ENCODE data around the gene SCMH1.

The SCMH1 gene

GRCh38 chr1:41073971-41074370, 168.1 kb downstream of the SCMH1 start:
- TF ChIP-seq GATA2 (IDR thresholded peaks at IDR 0.05; ENCODE audit: low read depth, low read length) = no peak
- TF ChIP-seq GATA3 (IDR thresholded peaks at IDR 0.05; ENCODE audit: low read depth, low read length) = no peak

- no peak for TF ChIP-seq GATA2 (IDR thresholded peaks at IDR 0.05; ENCODE audit: low read depth, low read length)
- TF ChIP-seq GATA3 (IDR thresholded peaks at IDR 0.05; ENCODE audit: low read depth, low read length) = no peak
Observed at GRCh38 chr1:41072051-41072450, 170.1 kb downstream of the SCMH1 start.

GRCh38 chr1:41056907-41057306, 185.2 kb downstream of the SCMH1 start:
- TF ChIP-seq GATA3 (IDR thresholded peaks at IDR 0.05; ENCODE audit: low read depth, low read length) = no peak
- no peak for TF ChIP-seq GATA2 (IDR thresholded peaks at IDR 0.05; ENCODE audit: low read depth, low read length)

DNA sequence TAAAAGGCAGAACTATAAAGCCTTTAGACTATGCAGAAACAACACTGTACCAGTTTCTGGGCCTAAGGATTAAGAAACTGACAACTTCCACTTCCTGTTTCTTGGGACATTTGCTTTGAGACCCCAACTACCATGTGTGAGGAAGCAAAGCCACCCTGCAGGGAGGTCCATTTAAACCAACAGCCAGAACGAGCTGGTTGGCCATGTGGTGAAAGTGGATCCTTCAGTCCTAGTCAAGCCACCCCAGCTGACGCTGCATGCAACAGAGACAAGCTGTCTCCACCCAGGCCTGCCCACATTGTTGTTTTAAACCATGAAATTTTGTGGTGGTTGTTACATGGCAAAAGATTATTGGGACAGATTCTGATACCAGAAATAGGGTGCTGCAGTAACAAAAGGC, 188.8 kb downstream of the SCMH1 start:
- TF ChIP-seq GATA2 (IDR thresholded peaks at IDR 0.05; ENCODE audit: low read depth, low read length) (no peak), GATA3 (IDR thresholded peaks at IDR 0.05; ENCODE audit: low read depth, low read length) (no peak)

DNA sequence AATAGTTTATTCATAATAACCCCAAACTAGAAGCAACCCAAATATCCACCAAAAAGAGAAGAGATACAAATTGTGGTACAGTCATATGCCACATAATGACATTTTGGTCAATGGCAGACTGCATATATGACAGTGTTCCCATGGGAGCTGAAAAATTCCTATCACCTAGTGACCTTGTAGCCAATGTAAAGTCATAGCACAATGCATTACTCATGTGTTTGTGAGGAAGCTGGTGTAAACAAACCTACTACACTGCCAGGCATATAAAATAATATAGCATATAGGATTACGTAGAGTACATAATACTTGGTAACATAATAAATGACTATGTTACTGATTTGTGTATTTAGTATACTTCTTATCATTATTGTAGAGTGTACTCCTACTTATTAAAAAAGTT, 191.1 kb downstream of the SCMH1 start:
- no peak for TF ChIP-seq GATA3 (IDR thresholded peaks at IDR 0.05; ENCODE audit: low read depth, low read length)
- TF ChIP-seq GATA2 (IDR thresholded peaks at IDR 0.05; ENCODE audit: low read depth, low read length) = no peak

DNA sequence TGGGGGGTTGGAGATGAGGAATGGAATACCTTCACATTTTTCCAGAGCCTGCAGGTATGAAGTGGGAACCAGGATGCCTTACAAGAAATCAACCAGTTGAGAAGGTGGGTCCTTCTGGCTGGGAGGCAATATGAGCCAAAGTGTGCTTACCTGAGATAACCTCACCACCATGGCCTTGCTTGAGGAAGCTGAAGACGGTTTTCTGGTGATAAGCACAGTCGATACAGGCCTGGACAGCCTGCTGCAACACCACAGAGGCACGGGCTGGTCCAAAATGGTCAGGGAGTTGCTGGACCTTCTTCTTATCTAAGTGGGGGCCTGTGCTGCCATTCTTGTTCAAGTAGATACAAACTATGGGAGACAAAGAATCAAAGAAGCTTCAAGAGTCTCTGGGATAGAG, 193.6 kb downstream of the SCMH1 start:
- TF ChIP-seq GATA3 (IDR thresholded peaks at IDR 0.05; ENCODE audit: low read depth, low read length) (no peak), GATA2 (IDR thresholded peaks at IDR 0.05; ENCODE audit: low read depth, low read length) (no peak)

- no peak for TF ChIP-seq GATA3 (IDR thresholded peaks at IDR 0.05; ENCODE audit: low read depth, low read length)
- no peak for TF ChIP-seq GATA2 (IDR thresholded peaks at IDR 0.05; ENCODE audit: low read depth, low read length)
Observed at GRCh38 chr1:41046347-41046775, 195.7 kb downstream of the SCMH1 start.

GRCh38 chr1:41045740-41046139, 196.4 kb downstream of the SCMH1 start:
- TF ChIP-seq GATA3 (IDR thresholded peaks at IDR 0.05; ENCODE audit: low read depth, low read length) (no peak), GATA2 (IDR thresholded peaks at IDR 0.05; ENCODE audit: low read depth, low read length) (no peak)

DNA sequence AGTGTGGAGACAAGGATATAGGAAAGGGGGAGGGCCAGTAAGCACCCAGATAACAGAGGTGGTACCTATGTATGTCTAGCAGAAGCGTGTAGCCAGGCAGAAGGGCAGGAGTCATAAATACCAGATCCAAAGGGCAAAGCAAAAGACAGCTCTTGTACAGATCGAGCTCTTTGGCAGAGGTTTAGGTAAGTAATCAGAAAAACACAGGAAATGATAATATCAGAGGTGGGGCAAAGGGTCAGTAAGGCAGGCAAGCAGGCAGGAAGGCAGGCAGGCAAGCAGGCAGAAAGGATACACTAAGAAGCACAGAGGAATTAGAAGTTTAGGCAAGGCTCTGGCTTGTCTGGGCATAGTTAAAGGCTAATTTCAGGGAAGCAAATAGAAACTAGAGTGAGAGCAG, 197.9 kb downstream of the SCMH1 start:
- TF ChIP-seq GATA2 (IDR thresholded peaks at IDR 0.05; ENCODE audit: low read depth, low read length) = no peak
- TF ChIP-seq GATA3 (IDR thresholded peaks at IDR 0.05; ENCODE audit: low read depth, low read length) = no peak

GRCh38 chr1:41041614-41042270, 200.4 kb downstream of the SCMH1 start:
- TF ChIP-seq GATA2 (IDR thresholded peaks at IDR 0.05; ENCODE audit: low read depth, low read length) (no peak), GATA3 (IDR thresholded peaks at IDR 0.05; ENCODE audit: low read depth, low read length) (no peak)

GRCh38 chr1:41038110-41038509, 204.0 kb downstream of the SCMH1 start:
- TF ChIP-seq GATA2 (IDR thresholded peaks at IDR 0.05; ENCODE audit: low read depth, low read length) = no peak
- no peak for TF ChIP-seq GATA3 (IDR thresholded peaks at IDR 0.05; ENCODE audit: low read depth, low read length)

DNA sequence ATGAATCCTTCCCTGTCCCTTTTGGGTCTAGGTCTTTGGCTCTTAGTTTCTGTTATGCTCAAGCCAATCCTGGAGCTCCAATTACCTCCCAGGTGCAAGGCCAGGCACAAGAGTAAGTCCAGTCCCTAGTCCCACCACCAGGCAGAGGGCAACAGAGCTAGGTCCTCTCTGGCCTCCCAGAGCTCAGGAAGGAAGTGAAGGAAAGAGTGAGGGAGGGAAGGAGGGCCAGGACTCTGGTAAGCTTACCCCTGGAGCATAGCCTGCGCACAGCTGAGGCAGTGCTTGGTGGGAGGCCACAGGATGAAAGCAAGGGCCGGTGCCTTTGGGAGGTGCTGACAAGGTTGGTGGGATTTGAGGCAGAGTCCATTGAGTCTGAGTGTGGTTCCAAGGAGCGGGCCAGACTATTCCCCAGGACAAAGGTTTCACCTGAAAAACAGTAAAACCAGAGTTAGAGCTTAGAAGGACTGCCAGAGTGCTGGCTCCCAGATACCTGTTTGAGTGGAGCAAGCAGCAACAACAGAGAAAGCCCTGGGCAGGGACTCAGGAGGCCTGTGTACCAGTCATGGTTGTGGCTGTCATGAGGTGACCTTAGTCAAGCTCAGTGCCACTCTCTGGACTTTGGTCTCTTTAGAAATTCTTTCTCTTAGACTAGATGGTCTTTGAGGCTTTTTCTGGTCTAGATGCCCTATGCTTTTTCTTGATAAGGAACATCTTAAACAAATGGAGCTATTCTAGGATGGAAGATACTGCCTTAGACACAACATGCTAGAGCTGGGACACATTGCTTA, 204.8 kb downstream of the SCMH1 start:
- TF ChIP-seq GATA3 (IDR thresholded peaks at IDR 0.05; ENCODE audit: low read depth, low read length) (no peak), GATA2 (IDR thresholded peaks at IDR 0.05; ENCODE audit: low read depth, low read length) (no peak)

DNA sequence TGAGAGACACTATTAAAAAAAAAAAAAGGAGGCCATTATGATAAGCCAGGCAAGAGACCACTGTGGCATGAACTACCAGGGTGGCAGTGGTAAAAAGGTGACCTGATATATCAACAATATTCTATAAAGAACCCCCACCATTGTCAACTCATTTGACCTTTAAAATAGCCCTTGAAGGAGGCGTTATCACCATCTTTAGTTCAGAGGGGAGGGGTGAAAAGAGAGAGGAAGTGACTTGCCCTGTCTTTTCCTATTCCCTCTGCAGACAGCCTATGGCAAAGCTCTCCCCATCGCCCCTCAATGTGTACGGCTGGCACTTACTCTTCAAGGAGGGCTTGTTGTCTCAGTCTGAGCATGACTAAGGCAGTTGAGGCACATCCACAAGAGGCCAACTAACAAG, 208.8 kb downstream of the SCMH1 start:
- no peak for TF ChIP-seq GATA2 (IDR thresholded peaks at IDR 0.05; ENCODE audit: low read depth, low read length)
- no peak for TF ChIP-seq GATA3 (IDR thresholded peaks at IDR 0.05; ENCODE audit: low read depth, low read length)

GRCh38 chr1:41032147-41032546, 210.0 kb downstream of the SCMH1 start:
- TF ChIP-seq GATA3 (IDR thresholded peaks at IDR 0.05; ENCODE audit: low read depth, low read length) = no peak
- TF ChIP-seq GATA2 (IDR thresholded peaks at IDR 0.05; ENCODE audit: low read depth, low read length) = no peak

Data from SH-SY5Y (cell line).